CD14-positive monocyte (primary cell): ENCODE results near the gene MYLK2. TPM values are rescaled to one million over a fixed set of nuclear protein-coding genes. Genes with fewer than 3 reads are reported as not detected.

Experiments
- DNase-seq, 3 donors: peaks; one replicate each; pipeline ENCODE4 v3.0.0-alpha.2; 2011 to 2022
- H2AFZ ChIP-seq: 2 replicates; pipeline ENCODE4 v1.6.0; 2012; ENCODE audit warnings: mild to moderate bottlenecking, low read depth, low read length, inconsistent platforms; ENCODE audit not compliant: insufficient read depth, poor library complexity, severe bottlenecking
- H3K27ac ChIP-seq, 2 donors: 1 replicate in 1 of 2; 2 replicates in 1 of 2; pipeline ENCODE4 v1.5.1; 2012 to 2013; ENCODE audit warnings: low read length in 2 of 2, control low read depth in 1 of 2, inconsistent platforms in 1 of 2, low read depth in 1 of 2, mild to moderate bottlenecking in 1 of 2
- H3K27me3 ChIP-seq, 2 donors: one replicate each; pipeline versions ENCODE4 v1.6.0 to v1.6.1; 2011 to 2013; ENCODE audit warnings: low read length in 2 of 2; ENCODE audit not compliant: control insufficient read depth in 2 of 2, insufficient read depth in 2 of 2
- H3K36me3 ChIP-seq, 2 donors: replicated peaks in 1 of 2; 1 replicate in 1 of 2; 2 replicates in 1 of 2; pipeline versions ENCODE4 v1.5.1 to v1.6.1; 2012 to 2013; ENCODE audit warnings: low read length in 2 of 2, control low read depth in 1 of 2, inconsistent platforms in 1 of 2, mild to moderate bottlenecking in 1 of 2; ENCODE audit not compliant: insufficient read depth in 2 of 2, control insufficient read depth in 1 of 2
- H3K4me1 ChIP-seq, 2 donors: 1 replicate in 1 of 2; 2 replicates in 1 of 2; pipeline versions ENCODE4 v1.5.1 to v1.6.1; 2012 to 2013; ENCODE audit warnings: low read length in 2 of 2, control low read depth in 1 of 2, inconsistent platforms in 1 of 2, mild to moderate bottlenecking in 1 of 2, moderate library complexity in 1 of 2; ENCODE audit not compliant: insufficient read depth in 2 of 2, control insufficient read depth in 1 of 2
- H3K4me2 ChIP-seq: replicated peaks from 2 replicates; pipeline ENCODE3; 2012; ENCODE audit warnings: low read length, moderate library complexity, mild to moderate bottlenecking; ENCODE audit not compliant: poor library complexity, severe bottlenecking; ENCODE audit errors: extremely low read depth
- H3K4me3 ChIP-seq, 3 experiments: fragments of 200-600 bp in 1 of 3; sonication (generic) in 1 of 3; replicated peaks in 1 of 3; 1 replicate in 2 of 3; 2 replicates in 1 of 3; pipeline ENCODE4 v1.5.1; 2011 to 2013; ENCODE audit warnings: low read length in 3 of 3, mild to moderate bottlenecking in 3 of 3, control low read depth in 2 of 3, low read depth in 2 of 3, inconsistent platforms in 1 of 3, moderate library complexity in 1 of 3
- H3K79me2 ChIP-seq: 2 replicates; pipeline ENCODE4 v1.6.0; 2012; ENCODE audit warnings: mild to moderate bottlenecking, control low read depth, inconsistent platforms, low read length, moderate library complexity; ENCODE audit not compliant: insufficient read depth
- H3K9ac ChIP-seq: 2 replicates; pipeline ENCODE4 v1.6.0; 2017; ENCODE audit warnings: low read length, mild to moderate bottlenecking; ENCODE audit not compliant: insufficient read depth, poor library complexity, severe bottlenecking
- H3K9me3 ChIP-seq, 2 donors: replicated peaks in 1 of 2; 1 replicate in 1 of 2; 2 replicates in 1 of 2; pipeline versions ENCODE4 v1.5.1 to v1.6.1; 2012 to 2013; ENCODE audit warnings: low read length in 2 of 2, control low read depth in 1 of 2; ENCODE audit not compliant: control insufficient read depth in 1 of 2, insufficient read depth in 1 of 2
- H4K20me1 ChIP-seq: 2 replicates; pipeline ENCODE4 v1.6.0; 2012; ENCODE audit warnings: mild to moderate bottlenecking, low read length, control low read depth, moderate library complexity; ENCODE audit not compliant: insufficient read depth
- H3K27ac Mint-ChIP-seq, 7 donors: one replicate each; pipeline ENCODE4 v1.8.0; 2020; ENCODE audit warnings: mild to moderate bottlenecking in 7 of 7, mixed read lengths in 7 of 7, moderate library complexity in 6 of 7, inconsistent platforms in 2 of 7
- H3K27me3 Mint-ChIP-seq, 3 donors: one replicate each; pipeline ENCODE4 v1.8.0; 2021 to 2022; ENCODE audit warnings: low read depth in 3 of 3, mild to moderate bottlenecking in 3 of 3, mixed read lengths in 3 of 3, moderate library complexity in 3 of 3, inconsistent platforms in 1 of 3
- H3K36me3 Mint-ChIP-seq, 2 donors: one replicate each; pipeline ENCODE4 v1.8.0; 2020; ENCODE audit warnings: mixed read lengths in 2 of 2, inconsistent platforms in 1 of 2, mild to moderate bottlenecking in 1 of 2
- H3K4me1 Mint-ChIP-seq: one replicate; pipeline ENCODE4 v1.8.0; 2020; ENCODE audit warnings: mild to moderate bottlenecking, mixed read lengths
- H3K4me3 Mint-ChIP-seq, 2 donors: one replicate each; pipeline ENCODE4 v1.8.0; 2020; ENCODE audit warnings: mild to moderate bottlenecking in 2 of 2, mixed read lengths in 2 of 2, moderate library complexity in 1 of 2
- H3K9me3 Mint-ChIP-seq, 7 donors: one replicate each; pipeline ENCODE4 v1.8.0; 2020 to 2022; ENCODE audit warnings: mixed read lengths in 7 of 7, mild to moderate bottlenecking in 6 of 7, moderate library complexity in 6 of 7, inconsistent platforms in 2 of 7
- CTCF ChIP-seq: fragments of 200-600 bp; IDR thresholded peaks from one replicate; pipeline ENCODE4 v1.8.0; 2022; ENCODE audit warnings: antibody characterized with exemption, mild to moderate bottlenecking
- WGBS: methylation state at CpG from one replicate; pipeline ENCODE4 v1.1.5; 2013; ENCODE audit warnings: missing lambda C conversion rate; ENCODE audit not compliant: insufficient coverage; 5-methylcytosine and 5-hydroxymethylcytosine counted together
- intact Hi-C, 2 donors: fragments of 100-400 bp; cut with micrococcal nuclease; formaldehyde crosslinking; loops; one replicate each; pipeline versions ENCODE4 v1.15.0 to v1.15.1; 2023
- polyA plus RNA-seq, 3 donors: library from polyadenylated mRNA; depleted of rRNA in 1 of 3; unstranded in 2 of 3; stranded (reverse) in 1 of 3; fragments of 300-500 nt in 2 of 3; fragments of >200 nt in 1 of 3; fragmentation: Illumina TruSeq in 2 of 3; gene quantifications; 1 replicate in 2 of 3; 2 replicates in 1 of 3; pipeline ENCODE4 v1.2.3, GENCODE V29; 2012 to 2021

MYLK2 gene
- polyA plus RNA-seq, 3 donors, result not detected

GRCh38 chr20:31870726-31871617 lies 51.8 kb downstream of the MYLK2 start:
- DNase-seq, result no peak
- H3K79me2 ChIP-seq, result no peaks in the 10 kb centered on the region
- no peaks in the 10 kb centered on the region for H4K20me1 ChIP-seq
- intact Hi-C loops, result no loop called here
- Mint-ChIP-seq H3K36me3 (peaks cover 8 to 9% of the 10 kb centered on the region in 2 donors), H3K9me3 (peaks cover 0 to 13% (median 8%) of the 10 kb centered on the region in 7 donors), H3K4me3 (peak overlapping the region; percentile 75 to 93), H3K4me1 (peaks cover 27% of the 10 kb centered on the region), H3K27ac (peak overlapping the region in 1 of 7 donors; percentile 60), H3K27me3 (peaks cover 35 to 51% (median 47%) of the 10 kb centered on the region in 3 donors)
- H3K9me3 ChIP-seq, result peaks cover 0 to 18% of the 10 kb centered on the region in 2 donors
- peaks cover 28 to 42% of the 10 kb centered on the region in 2 donors for H3K27me3 ChIP-seq
- WGBS, result 0% methylated on average over 20 of the region's 24 CpGs
- H3K36me3 ChIP-seq, result no peaks in the 10 kb centered on the region
- H2AFZ ChIP-seq, result peak overlapping the region; percentile 82
- peak overlapping the region; percentile 56 for H3K9ac ChIP-seq
- no peak for TF ChIP-seq CTCF
- H3K4me3 ChIP-seq, result peak overlapping the region in 2 of 3 experiments; percentile 29 to 70
- no peak overlapping the region for H3K27ac ChIP-seq
- H3K4me2 ChIP-seq, result peak overlapping the region; percentile 78
- H3K4me1 ChIP-seq, result peaks cover 9 to 15% of the 10 kb centered on the region in 2 donors

- WGBS, result no CpG with 5 or more reads among the region's 1 CpG
- H3K27ac Mint-ChIP-seq, result no peak overlapping the region
- intact Hi-C loops, result no loop called here
These were observed 52.4 kb downstream of the MYLK2 start for GRCh38 chr20:31871618-31871954.

More at GRCh38 chr20:31871618-31871954, 52.4 kb downstream of the MYLK2 start:
- Histone ChIP-seq H3K27me3 (peaks cover 28 to 42% of the 10 kb centered on the region in 2 donors), H3K9ac (no peak overlapping the region), H3K9me3 (peaks cover 0 to 18% of the 10 kb centered on the region in 2 donors), H3K4me1 (peaks cover 9 to 15% of the 10 kb centered on the region in 2 donors), H4K20me1 (no peaks in the 10 kb centered on the region), H3K79me2 (no peaks in the 10 kb centered on the region), H3K27ac (no peak overlapping the region), H3K36me3 (no peaks in the 10 kb centered on the region), H2AFZ (no peak overlapping the region), H3K4me2 (no peak overlapping the region), H3K4me3 (no peak overlapping the region)
- Mint-ChIP-seq H3K27me3 (peaks cover 35 to 51% (median 47%) of the 10 kb centered on the region in 3 donors), H3K36me3 (peaks cover 8 to 9% of the 10 kb centered on the region in 2 donors), H3K4me1 (peaks cover 27% of the 10 kb centered on the region), H3K4me3 (peak overlapping the region in 1 of 2 donors; percentile 93), H3K9me3 (peaks cover 0 to 13% (median 8%) of the 10 kb centered on the region in 7 donors)
- TF ChIP-seq CTCF, result no peak
- DNase-seq, result no peak
